IPS-11a (cell line): ENCODE measurements around the gene DLGAP1.
"Not testable (repeated sequence)": the region's sequence is repeated elsewhere in the genome, so short reads cannot be mapped to it uniquely, and the experiment has no call there.

Experiments
- H3K4me3 ChIP-seq: one replicate; pipeline ENCODE4 v1.5.1; 2013; ENCODE audit warnings: low read depth, low read length, control low read depth

The DLGAP1 gene

DNA sequence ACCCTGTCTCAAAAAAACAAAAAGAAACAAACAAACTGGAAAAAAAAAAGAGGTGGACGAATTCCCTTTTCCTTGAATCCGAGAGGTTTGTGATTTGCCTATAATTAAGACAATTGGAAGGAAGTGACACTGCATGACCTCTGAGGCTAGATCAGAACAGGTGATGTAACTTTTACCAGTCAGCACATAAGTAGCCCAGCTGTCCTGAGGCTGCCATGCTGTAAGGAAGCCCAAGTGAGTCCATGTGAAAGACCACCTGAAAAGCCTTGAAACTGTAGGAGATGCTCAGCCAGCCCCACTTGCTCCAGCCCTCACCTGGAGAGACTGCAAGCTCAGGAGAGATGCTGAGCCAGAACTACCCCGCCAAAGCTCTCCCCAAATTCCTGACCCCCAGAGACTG, 838.4 kb downstream of the DLGAP1 start:
- no peak overlapping the region for H3K4me3 ChIP-seq

DNA sequence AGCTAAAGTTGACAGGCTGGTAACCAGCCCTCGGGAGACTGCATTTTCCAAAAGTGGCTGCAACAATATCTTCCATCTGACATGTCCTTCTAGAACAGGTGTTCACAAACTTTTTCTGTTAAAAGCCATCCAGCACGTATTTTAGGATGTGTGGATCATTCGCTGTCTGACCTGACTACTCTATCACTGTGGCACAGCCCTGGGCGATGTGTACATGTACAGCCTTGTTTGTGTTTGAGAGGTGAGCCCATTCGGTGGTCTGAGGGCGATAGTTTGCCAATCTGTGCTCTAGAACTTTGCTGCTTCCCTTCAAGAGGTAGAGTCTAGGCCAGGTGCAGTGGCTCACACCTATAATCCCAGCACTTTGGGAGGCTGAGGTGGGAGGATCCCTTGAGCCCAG, 839.0 kb downstream of the DLGAP1 start:
- no peak overlapping the region for H3K4me3 ChIP-seq

DNA sequence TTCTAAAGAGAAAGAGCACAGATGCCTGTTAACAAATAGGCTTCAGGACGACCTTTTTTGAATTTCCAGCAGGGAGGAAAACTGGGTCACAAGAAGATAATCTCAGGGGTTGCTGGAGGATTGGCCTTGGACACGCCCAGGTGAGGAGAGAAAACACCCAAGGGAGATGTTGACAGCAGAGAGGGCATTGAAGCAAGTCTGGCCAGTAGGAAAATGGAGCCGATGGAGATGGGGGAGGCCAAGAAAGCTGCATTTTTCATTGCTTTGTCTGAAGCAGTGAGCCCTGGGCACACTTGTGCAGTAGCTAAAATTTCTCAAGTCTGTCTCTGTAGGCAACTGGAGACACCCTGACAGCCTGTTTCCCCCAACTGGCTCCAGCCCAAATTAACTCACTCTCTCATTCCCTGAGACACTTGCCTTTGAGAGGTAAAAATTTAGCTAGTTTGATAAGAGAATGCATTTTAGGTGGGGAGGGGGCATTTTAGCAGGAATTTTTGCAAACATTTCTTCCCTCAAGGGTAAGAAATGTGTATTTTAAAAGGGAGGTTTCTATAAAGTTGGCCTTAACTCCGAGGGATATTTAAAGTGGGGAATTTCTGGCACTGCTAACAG, 839.6 kb downstream of the DLGAP1 start:
- H3K4me3 ChIP-seq, result no peak overlapping the region

DNA sequence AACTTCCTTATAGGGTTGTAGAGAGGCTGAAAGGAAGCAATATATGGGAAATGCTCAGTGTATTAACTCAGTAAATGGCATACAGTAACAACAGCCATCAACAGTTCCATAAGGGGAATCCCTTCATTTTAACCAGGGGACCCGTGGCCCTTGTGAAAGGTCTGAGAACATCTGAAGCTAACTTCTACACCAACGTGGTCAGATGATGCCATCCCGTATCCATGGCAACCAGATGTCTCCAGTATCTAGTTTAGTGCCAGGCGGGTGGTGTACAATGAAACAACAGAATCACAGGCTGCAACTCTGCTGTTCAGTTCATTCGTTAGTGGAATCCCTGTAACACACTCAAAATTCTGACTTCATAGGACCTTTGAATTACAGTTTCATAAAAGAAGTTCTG, 842.8 kb downstream of the DLGAP1 start:
- no peak overlapping the region for H3K4me3 ChIP-seq

DNA sequence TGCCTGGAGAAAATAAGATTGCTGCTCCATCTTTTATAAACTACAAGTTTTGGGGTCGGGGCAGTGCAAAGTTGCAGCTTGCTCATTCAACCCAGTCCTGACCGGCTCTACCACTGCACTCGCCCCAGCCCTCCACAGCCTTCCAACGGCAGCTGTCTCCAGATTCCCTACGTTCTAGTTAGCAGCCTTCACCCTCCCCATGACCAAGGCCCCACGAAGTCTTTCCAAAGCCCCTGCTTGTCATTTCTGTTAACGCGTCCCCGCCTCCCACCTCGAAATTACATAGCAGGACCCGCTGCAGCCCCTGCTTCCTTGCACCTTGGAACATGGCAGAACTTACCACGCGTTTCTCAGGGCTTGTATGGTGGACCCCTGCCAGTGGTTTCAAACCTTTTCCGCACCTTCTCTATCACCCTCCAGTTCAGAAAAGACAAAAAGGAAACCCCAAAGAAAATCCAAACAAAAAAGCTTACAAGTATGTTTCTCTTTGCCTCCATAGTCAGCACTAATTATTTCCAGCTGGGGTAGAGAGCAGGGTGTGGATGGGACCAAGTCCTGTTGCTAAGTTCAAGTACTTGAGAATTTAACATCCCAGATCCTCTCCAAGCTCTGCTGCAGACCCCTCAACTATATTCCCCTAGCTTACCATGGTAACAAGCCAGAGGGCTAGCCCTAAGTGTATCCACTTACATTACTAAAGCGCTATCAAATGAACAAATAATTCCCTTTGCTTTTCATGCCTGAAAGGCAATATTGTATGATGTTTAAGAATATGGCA, 843.6 kb downstream of the DLGAP1 start:
- H3K4me3 ChIP-seq, result no peak overlapping the region

DNA sequence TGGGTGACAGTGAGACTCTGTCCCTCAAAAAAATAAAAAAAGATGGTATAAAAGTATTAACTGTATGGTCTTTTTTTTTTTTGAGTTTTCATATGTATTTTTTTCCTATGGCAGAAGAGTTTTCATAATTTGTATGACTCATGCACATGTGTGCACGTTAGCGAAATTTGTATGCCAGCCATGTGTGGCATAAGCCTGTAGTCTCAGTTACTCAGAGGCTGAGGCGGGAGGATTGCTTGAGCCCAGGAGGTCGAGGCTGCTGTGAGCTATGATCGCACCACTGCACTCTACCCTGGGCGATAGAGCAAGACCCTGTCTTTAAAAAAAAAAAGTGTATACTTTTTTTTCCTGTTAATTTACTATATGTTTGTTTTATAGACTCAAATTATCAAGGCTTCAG, 844.3 kb downstream of the DLGAP1 start:
- H3K4me3 ChIP-seq, result no peak overlapping the region

DNA sequence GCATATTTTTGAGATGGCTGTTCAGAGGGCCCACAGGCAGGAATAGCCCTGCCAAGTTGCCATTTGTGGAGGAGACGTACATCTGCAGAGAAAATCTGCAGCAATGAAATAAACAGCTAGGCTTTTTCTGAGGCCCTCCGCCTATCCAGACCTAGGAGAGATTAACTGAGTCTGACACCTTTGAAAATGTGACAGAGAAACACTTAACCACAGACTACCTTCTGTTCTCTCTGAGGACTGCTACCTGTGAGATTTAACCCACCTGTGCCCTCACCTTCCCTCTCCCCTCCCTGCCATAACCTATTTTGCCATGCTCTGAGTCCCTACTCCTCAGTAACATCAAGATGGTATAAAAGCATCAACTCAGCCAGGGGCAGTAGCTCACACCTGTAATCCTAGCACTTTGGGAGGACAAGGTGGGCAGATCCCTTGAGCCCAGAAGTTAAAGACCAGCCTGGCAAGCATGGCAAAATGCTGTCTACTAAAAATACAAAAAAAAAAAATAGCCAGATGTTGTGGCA, 844.9 kb downstream of the DLGAP1 start:
- no peak overlapping the region for H3K4me3 ChIP-seq

DNA sequence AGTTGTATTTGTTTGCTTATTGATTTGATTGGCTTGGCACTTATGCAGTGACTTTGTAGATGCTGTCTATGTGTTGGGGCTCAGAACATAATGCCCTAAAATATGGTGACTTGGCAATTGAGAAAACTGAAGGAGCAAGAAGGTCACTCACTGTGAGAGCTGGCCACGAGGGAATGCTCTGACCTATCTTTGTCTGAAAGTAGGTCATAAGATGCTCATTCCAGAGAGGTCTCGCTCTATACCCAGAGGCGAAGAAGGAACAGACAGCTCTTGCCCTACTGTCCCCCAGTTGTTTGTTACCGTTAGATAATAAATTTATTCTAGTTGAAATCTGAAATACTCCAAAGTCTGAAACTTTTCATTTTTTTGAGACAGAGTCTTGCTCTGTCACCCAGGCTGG, 846.6 kb downstream of the DLGAP1 start:
- H3K4me3 ChIP-seq, result no peak overlapping the region

DNA sequence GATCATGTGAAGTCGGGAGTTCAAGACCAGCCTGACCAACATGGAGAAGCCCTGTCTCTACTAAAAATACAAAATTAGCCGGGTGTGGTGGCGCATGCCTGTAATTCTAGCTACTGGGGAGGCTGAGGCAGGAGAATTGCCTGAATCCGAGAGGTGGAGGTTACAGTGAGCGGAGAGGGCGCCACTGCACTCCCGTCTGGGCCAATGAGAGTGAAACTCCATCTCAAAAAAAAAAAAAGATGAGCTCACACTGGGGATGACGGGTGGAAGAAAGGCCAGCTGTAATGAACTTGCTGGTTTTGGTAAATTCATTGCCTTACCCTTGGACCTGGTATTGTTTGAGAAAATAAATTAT, 847.0 kb downstream of the DLGAP1 start:
- H3K4me3 ChIP-seq, result not testable (repeated sequence)

DNA sequence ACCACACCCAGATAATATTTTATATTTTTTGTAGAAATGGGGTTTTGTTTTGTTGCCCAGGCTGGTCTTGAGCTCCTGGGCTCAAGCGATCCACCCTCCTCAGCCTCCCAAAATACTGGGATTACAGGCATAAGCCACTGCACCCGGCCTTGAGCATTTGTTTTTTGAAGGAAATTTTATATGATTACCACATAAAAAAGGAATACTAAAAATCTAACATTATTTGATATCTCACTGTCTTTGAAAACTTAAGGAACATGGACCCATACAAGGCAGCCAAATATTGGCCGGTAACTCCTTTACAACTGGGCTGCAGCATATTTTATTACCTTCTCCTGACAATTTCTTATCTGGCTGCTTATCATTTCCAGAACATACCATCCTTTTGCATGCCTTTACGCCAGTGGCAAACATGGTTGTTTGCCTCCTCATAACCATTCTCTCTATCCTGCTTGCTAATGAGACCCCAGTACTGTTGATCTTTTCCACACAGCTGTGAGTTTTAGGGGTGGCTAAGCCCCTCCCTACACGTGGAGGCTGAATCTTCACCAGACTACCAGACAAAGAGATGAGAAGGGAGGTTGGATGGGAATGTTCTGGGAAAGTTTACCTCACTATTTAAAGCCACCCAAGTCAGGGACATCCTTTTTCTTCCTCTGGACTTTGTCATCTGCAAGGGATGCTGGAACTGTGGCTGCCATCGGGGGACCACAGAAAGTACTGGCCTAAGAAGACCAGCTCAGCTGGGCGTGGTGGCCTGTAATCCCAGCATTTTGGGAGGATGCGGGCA, 847.6 kb downstream of the DLGAP1 start:
- H3K4me3 ChIP-seq, result no peak overlapping the region

DNA sequence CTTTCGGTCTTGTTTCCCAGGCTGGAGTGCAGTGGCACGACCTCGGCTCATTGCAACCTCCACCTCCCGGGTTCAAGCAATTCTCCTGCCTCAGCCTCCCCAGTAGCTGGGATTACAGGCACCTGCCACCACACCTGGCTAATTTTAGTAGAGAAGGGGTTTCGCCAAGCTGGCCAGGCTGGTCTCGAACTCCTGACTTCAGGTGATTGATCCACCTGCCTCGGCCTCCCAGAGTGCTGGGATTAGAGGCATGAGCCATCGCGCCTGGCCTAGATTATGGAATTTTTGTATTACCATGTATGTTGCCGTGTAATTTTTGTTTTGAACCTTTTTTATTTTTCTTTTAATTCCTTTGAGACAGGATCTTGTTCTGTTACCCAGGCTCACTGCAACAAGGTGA, 848.2 kb downstream of the DLGAP1 start:
- H3K4me3 ChIP-seq, result not testable (repeated sequence)

DNA sequence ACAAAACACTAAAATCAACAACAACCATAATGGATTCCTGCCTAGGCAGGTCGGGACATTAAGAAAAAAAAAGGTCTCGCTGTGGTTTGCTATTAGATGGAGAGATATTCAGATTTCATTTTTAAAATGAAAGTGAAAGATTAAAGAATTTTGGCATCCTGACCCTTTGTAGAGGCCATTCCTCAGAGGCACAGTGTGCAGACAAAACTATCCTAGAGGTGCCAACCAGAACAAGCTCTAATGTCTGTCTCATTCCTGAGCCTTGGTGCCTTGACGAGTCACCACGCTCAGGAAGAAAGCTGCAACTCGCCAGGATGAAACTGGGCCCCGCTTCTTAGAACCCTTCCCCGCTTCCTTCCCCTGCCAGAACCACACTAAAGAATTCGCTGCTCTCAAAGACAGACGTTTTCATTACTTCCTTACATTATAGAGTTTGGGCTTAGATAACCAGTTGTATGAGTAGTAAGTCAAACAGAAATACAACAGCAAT, 849.1 kb downstream of the DLGAP1 start:
- peak overlapping the region; percentile 86 for H3K4me3 ChIP-seq

DNA sequence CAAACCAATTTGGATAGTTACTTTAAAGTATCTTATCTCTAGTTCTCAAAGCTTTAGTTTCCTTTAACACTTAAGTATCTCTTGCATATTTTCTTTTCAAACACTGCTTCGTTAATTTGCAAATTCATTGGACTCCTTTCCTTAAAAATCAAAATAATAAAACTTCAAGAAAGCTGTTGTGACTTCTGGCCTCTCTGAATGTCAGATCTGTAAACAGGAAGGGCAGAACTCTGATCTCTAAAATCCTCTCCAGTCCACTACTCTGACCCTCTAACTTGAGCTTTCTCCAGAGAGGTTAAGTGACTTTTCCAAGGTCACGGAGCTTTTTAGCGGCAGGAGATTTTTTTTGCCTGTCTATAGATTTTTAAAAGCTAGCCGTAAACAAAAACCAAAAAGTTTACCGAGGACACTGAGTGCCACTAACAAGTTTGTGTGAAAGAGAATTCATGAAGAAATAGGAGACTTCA, 849.6 kb downstream of the DLGAP1 start:
- H3K4me3 ChIP-seq, result peak overlapping the region; percentile 86

DNA sequence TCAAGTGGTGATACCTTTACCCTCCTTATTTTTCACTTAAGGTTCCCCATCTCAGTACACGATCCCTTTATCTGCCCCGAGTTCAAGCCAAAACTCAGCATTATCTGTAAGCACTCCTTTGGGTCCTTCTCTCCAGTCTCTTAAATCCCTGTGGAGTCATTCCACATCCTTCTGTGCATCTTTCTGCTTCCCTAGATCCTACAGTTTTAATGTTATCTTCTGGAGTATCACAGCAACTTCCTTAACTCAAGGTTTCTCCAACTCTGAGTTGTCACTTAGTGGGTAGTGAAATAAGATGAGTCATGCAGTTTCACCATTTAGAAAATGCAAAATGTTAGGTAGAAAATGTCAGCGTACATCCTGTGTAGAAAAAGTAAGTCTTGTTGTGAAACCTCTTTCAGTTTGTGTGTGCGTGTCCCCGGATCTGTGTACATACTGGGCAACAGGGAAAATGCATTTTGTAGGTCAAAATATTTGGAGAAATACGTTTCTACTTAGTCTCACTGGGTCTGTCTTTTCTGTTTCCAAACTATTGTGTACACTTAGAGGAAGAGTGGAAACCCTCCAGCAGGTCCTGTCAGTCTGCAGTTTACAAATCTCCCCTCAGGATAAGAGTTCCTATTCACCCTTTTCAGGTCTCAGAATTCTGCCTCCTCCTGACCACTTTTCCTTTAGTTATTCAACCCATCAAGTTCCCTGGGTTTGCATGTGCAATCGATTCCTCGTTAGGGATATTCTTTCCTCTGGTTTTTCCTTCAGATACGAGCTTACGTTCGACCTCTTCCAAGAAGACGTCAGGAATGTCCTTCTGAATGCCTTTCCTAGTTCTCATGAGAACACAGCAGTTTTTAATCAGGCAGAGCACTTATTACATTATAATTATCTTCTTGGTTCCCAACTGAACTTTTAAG, 850.4 kb downstream of the DLGAP1 start:
- peak overlapping the region; percentile 86 for H3K4me3 ChIP-seq

DNA sequence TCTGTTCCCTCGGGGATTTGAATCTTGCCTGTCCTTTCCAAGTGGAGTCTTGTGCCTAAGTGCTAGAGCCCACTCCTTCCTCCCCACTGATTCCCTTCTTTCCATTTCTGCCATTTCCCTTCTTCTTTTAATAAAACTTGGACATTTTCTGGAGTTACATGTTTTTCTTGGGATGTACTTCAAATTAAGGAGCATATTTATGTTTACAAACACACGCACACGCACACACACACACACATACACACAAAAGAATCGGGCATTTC, 850.9 kb downstream of the DLGAP1 start:
- peak overlapping the region; percentile 86 for H3K4me3 ChIP-seq

DNA sequence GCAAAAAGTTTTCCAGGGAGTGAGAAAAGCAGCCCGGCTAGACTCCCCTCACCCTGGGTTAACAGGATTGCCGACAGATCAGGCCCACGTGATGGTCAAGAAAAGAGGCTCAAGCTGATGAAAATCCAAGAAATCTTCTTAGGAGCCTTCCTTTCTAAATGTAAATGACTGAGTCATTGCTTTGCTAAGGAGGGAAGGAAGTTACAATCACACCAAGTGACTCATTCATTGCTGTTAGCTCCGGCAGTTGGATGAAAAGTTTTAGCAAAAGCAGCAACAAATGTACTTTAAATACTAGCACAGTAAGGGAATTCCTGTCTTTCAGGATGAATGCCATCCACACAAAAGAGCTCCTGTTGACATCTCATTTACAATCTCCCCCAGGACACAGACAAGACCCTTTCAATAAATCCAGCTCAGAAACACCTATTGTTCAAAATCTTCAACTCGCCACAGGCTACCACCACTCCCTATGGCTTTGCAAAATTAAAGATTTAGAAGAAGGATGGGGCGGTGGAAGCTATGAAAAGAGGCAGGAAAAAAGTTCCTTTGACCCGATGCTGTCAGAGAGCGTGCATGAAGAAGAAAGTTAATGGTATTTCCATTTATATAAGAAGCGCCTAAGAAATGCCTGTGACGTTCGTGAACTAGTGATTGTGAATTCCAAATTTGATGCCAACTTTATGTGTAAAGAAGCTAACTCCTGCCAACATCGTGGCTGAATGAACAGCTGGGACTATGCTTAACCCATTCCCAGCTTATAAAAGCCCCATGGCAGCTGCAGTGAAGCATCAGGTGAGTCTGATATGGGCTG, 851.5 kb downstream of the DLGAP1 start:
- H3K4me3 ChIP-seq, result peak overlapping the region; percentile 86

DNA sequence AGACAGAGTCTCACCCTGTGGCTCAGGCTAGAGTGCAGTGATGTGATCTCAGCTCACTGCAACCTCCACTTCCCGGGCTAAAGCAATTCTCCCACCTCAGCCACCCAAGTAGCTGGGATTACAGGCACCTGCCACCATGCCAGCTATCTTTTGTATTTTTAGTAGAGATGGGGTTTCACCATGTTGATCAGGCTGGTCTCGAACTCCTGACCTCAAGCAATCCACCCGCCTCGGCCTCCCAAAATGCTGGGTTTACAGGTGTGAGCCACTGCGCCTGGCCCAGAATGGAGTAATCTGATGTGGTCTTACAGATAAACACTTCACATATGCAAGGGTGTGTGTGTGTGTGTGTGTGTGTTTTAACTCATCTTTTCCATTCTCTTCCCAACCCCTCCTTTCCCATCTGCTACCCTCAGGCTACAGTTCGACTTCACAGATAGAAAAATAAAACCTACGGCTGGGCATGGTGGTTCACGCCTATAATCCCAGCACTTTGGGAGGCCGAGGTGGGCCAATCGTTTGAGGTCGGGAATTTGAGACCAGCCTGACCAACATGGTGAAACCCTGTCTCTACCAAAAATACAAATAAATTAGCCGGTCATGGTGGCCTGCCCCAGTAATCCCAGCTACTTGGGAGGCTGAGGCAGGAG, 853.9 kb downstream of the DLGAP1 start:
- not testable (repeated sequence) for H3K4me3 ChIP-seq

DNA sequence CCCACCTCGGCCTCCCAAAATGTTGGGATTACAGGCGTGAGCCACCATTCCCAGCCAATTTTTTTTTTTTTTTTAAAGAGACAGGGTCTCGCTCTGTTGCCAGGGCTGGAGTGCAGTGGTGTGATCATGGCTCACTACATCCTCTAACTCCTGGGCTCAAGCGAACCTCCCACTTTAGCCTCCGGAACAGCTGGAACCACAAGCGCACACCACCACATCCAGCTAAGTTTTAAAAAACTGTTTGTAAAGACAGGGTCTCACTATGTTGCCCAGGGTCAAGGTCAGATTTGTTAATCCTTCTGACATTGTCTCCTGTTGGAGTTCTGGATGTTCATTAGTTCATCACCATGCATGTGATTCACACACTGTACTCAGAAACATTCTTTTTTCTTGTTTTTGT, 855.2 kb downstream of the DLGAP1 start:
- no peak overlapping the region for H3K4me3 ChIP-seq

DNA sequence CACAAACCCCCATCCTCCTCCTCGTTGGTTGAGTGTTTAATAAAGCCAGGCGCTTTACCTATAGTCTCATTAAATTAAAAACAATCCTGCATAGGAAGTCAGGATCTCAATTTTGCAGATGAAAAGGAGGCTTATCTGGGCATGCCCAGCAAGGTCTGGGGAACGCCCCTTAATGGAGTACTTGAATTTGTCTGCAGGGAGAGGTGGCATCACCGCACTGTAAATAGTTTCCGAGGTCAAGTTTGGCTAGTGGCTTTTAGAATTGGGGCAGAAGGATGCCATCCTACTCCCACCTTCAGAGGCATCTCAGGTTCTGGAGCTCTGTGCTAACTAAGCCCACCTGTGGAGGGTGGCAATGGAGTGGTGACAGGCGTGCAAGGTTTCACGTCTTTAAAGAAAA, 855.9 kb downstream of the DLGAP1 start:
- no peak overlapping the region for H3K4me3 ChIP-seq
